Right hindlimb (tissue), 1 donor: ENCODE results near the gene MAN1B1.

Source experiments
- DNase-seq: peaks from one replicate; pipeline ENCODE4 v3.0.0-alpha.2; 2018

The MAN1B1 gene

GRCh38 chr9:137088121-137088520 is 1.3 kb downstream of the MAN1B1 start:
- no peak for DNase-seq

- no peak for DNase-seq
These were observed 2.6 kb downstream of the MAN1B1 start for GRCh38 chr9:137089232-137089947.

GRCh38 chr9:137095664-137096517 is 9.1 kb downstream of the MAN1B1 start:
- DNase-seq, result no peak

GRCh38 chr9:137096785-137097546 is 10.2 kb downstream of the MAN1B1 start:
- DNase-seq, result no peak

GRCh38 chr9:137097761-137098462 is 11.1 kb downstream of the MAN1B1 start:
- no peak for DNase-seq

GRCh38 chr9:137099231-137099630 is 12.4 kb downstream of the MAN1B1 start:
- DNase-seq, result no peak

GRCh38 chr9:137103206-137103999 is 16.6 kb downstream of the MAN1B1 start:
- no peak for DNase-seq

GRCh38 chr9:137105814-137106661 is 19.3 kb downstream of the MAN1B1 start:
- DNase-seq, result no peak

GRCh38 chr9:137106662-137107250 is 20.0 kb downstream of the MAN1B1 start:
- DNase-seq, result no peak

- no peak for DNase-seq
These were observed 20.6 kb downstream of the MAN1B1 start for GRCh38 chr9:137107312-137107921.

GRCh38 chr9:137107982-137108381 is 21.2 kb downstream of the MAN1B1 start:
- DNase-seq, result no peak

- DNase-seq, result no peak
These were observed 21.9 kb downstream of the MAN1B1 start for GRCh38 chr9:137108608-137109249.

- no peak for DNase-seq
These were observed 22.7 kb downstream of the MAN1B1 start for GRCh38 chr9:137109250-137110146.

- no peak for DNase-seq
These were observed 23.5 kb downstream of the MAN1B1 start for GRCh38 chr9:137110147-137110910.

GRCh38 chr9:137110911-137111787 is 24.4 kb downstream of the MAN1B1 start:
- no peak for DNase-seq

- DNase-seq, result no peak
These were observed 25.2 kb downstream of the MAN1B1 start for GRCh38 chr9:137111788-137112563.
